Keratinocyte (primary cell): ENCODE results near the gene PHACTR1.

Source experiments
- CTCF ChIP-seq, 3 experiments: IDR thresholded peaks in 1 of 3; conservative IDR thresholded peaks in 1 of 3; optimal IDR thresholded peaks in 1 of 3; 2 replicates in 2 of 3; 3 replicates in 1 of 3; pipeline versions ENCODE3 to v1.5.1; 2011; ENCODE audit warnings: low read length in 3 of 3, mild to moderate bottlenecking in 3 of 3, moderate library complexity in 2 of 3, control low read depth in 1 of 3, inconsistent platforms in 1 of 3; ENCODE audit not compliant: insufficient read depth in 2 of 3; ENCODE audit errors: extremely low read depth in 1 of 3
- EZH2 ChIP-seq: IDR thresholded peaks from one replicate; pipeline ENCODE4 v1.6.1; 2012; ENCODE audit warnings: inconsistent platforms, mild to moderate bottlenecking, low read length, moderate library complexity

GRCh38 chr6:13001927-13002326 is 285.4 kb downstream of the PHACTR1 start:
- TF ChIP-seq EZH2 (no peak), CTCF (optimal IDR thresholded peaks at IDR 0.05 in 1 of 3, IDR thresholded peaks at IDR 0.05 in 1 of 3, conservative IDR thresholded peaks at IDR 0.05 in 1 of 3; ENCODE audit: extremely low read depth in 1 of 3, insufficient read depth in 2 of 3, low read length in 3 of 3) (no peak)
